B cell (primary cell): ENCODE data around the gene ABHD18. TPM values are rescaled to one million over a fixed set of nuclear protein-coding genes. Genes with fewer than 3 reads are reported as not detected.

Experiments
- ATAC-seq: fragments of 200-7000 bp; cut with Tn5 transposase; one replicate; pipeline ENCODE4 v1.10.0; 2021; ENCODE audit warnings: low read depth, mild to moderate bottlenecking, moderate number of reproducible peaks, moderate library complexity
- CTCF ChIA-PET: fragments of 350-600 bp; sonication (Branson Sonifier 250); formaldehyde crosslinking; loops from one replicate; lab custom pipeline; 2021; ENCODE audit warnings: antibody characterized with exemption, inconsistent platforms; lab: Charles Lee
- POLR2A ChIA-PET: fragments of 350-600 bp; sonication (Branson Sonifier 250); formaldehyde crosslinking; loops from one replicate; lab custom pipeline; 2021; ENCODE audit warnings: antibody characterized with exemption; lab: Charles Lee
- DNase-seq: peaks from one replicate; pipeline ENCODE4 v3.0.0; 2013
- H2AFZ ChIP-seq: 2 replicates; pipeline ENCODE4 v1.6.1; 2012; ENCODE audit warnings: mild to moderate bottlenecking, low read depth, low read length; ENCODE audit not compliant: insufficient read depth, poor library complexity, severe bottlenecking
- H3K27ac ChIP-seq, 2 donors: 1 replicate in 1 of 2; 2 replicates in 1 of 2; pipeline ENCODE4 v1.5.1; 2012 to 2013; ENCODE audit warnings: low read length in 2 of 2, mild to moderate bottlenecking in 2 of 2, moderate library complexity in 1 of 2
- H3K27me3 ChIP-seq, 4 experiments: fragments of 200-600 bp in 1 of 4; sonication (generic) in 1 of 4; replicated peaks in 1 of 4; 1 replicate in 2 of 4; 2 replicates in 2 of 4; pipeline versions ENCODE4 v1.6.1 to v1.7.0; 2013 to 2016; ENCODE audit warnings: low read length in 3 of 4, mild to moderate bottlenecking in 2 of 4, mixed read lengths in 1 of 4, moderate library complexity in 1 of 4; ENCODE audit not compliant: insufficient read depth in 4 of 4, control insufficient read depth in 3 of 4; ENCODE audit errors: control extremely low read depth in 1 of 4
- H3K36me3 ChIP-seq, 2 experiments: replicated peaks in 1 of 2; 1 replicate in 1 of 2; 2 replicates in 1 of 2; pipeline versions ENCODE4 v1.6.1 to v1.7.1; 2013; ENCODE audit warnings: low read length in 1 of 2; ENCODE audit not compliant: insufficient read depth in 2 of 2, control insufficient read depth in 1 of 2; ENCODE audit errors: control extremely low read depth in 1 of 2, extremely low read depth in 1 of 2
- H3K4me1 ChIP-seq, 2 donors: fragments of 200-600 bp in 1 of 2; sonication (generic) in 1 of 2; 1 replicate in 1 of 2; 2 replicates in 1 of 2; pipeline versions ENCODE4 v1.5.1 to v1.6.1; 2013 to 2017; ENCODE audit warnings: low read length in 2 of 2; ENCODE audit not compliant: control insufficient read depth in 2 of 2, insufficient read depth in 2 of 2
- H3K4me2 ChIP-seq: replicated peaks from 2 replicates; pipeline ENCODE3; 2012; ENCODE audit warnings: mild to moderate bottlenecking, low read depth, low read length; ENCODE audit not compliant: poor library complexity, severe bottlenecking
- H3K4me3 ChIP-seq, 5 experiments: fragments of 200-600 bp in 1 of 5; sonication (generic) in 1 of 5; 1 replicate in 3 of 5; 2 replicates in 2 of 5; pipeline versions ENCODE4 v1.5.1 to v1.7.0; 2011 to 2016; ENCODE audit warnings: low read length in 4 of 5, mild to moderate bottlenecking in 4 of 5, low read depth in 2 of 5, control low read depth in 1 of 5, moderate library complexity in 1 of 5; ENCODE audit not compliant: insufficient read depth in 1 of 5; ENCODE audit errors: control extremely low read depth in 1 of 5, extremely low read depth in 1 of 5
- H3K79me2 ChIP-seq: fragments of 200-600 bp; sonication (generic); one replicate; pipeline ENCODE4 v1.6.0; 2016; ENCODE audit warnings: low read length; ENCODE audit not compliant: control insufficient read depth, insufficient read depth
- H3K9ac ChIP-seq: fragments of 200-600 bp; sonication (generic); 2 replicates; pipeline ENCODE4 v1.6.1; 2017; ENCODE audit warnings: mild to moderate bottlenecking, low read length, moderate library complexity
- H3K9me3 ChIP-seq, 3 donors: one replicate each; pipeline versions ENCODE4 v1.6.1 to v1.7.1; 2013; ENCODE audit warnings: low read length in 2 of 3; ENCODE audit not compliant: control insufficient read depth in 2 of 3, insufficient read depth in 1 of 3; ENCODE audit errors: control extremely low read depth in 1 of 3
- H4K20me1 ChIP-seq: 2 replicates; pipeline ENCODE4 v1.6.0; 2012; ENCODE audit warnings: mild to moderate bottlenecking, low read length; ENCODE audit not compliant: insufficient read depth, control insufficient read depth, poor library complexity, severe bottlenecking
- H3K27ac Mint-ChIP-seq: one replicate; pipeline ENCODE4 v1.8.0; 2021; ENCODE audit warnings: mixed read lengths
- H3K27me3 Mint-ChIP-seq: one replicate; pipeline ENCODE4 v1.8.0; 2021; ENCODE audit warnings: mixed read lengths
- H3K4me1 Mint-ChIP-seq: one replicate; pipeline ENCODE4 v1.8.0; 2021; ENCODE audit warnings: mixed read lengths
- H3K4me3 Mint-ChIP-seq: one replicate; pipeline ENCODE4 v1.8.0; 2021; ENCODE audit warnings: mixed read lengths
- H3K9me3 Mint-ChIP-seq: one replicate; pipeline ENCODE4 v1.8.0; 2022; ENCODE audit warnings: mixed read lengths; ENCODE audit not compliant: insufficient read depth
- CTCF ChIP-seq: fragments of 200-600 bp; IDR thresholded peaks from one replicate; pipeline ENCODE4 v1.8.0; 2022; ENCODE audit warnings: antibody characterized with exemption, mild to moderate bottlenecking
- EZH2 ChIP-seq: IDR thresholded peaks from 2 replicates; pipeline ENCODE4 v1.6.1; 2012; ENCODE audit warnings: borderline replicate concordance, low read depth, mild to moderate bottlenecking, moderate library complexity, low read length; ENCODE audit not compliant: insufficient read depth, poor library complexity, severe bottlenecking
- WGBS: methylation state at CpG from one replicate; pipeline ENCODE4 v1.1.5; 2013; ENCODE audit warnings: missing lambda C conversion rate; ENCODE audit not compliant: insufficient coverage; 5-methylcytosine and 5-hydroxymethylcytosine counted together
- intact Hi-C: fragments of 100-400 bp; cut with micrococcal nuclease; formaldehyde crosslinking; loops from one replicate; pipeline ENCODE4 v1.10.0; 2022
- polyA plus RNA-seq: library from polyadenylated mRNA; depleted of rRNA; stranded (reverse); fragments of >200 nt; gene quantifications from 2 replicates; pipeline ENCODE4 v1.2.3, GENCODE V29; 2012
- total RNA-seq, 2 donors: library from RNA; stranded (reverse); fragments of 120-200 nt in 1 of 2; gene quantifications; 1 replicate in 1 of 2; 2 replicates in 1 of 2; pipeline versions ENCODE4 v1.2.3 to v1.2.4, GENCODE V29; 2013 to 2022

ABHD18 gene
- total and polyA plus RNA-seq, 2 donors (not counting 1 experiment from before 2014, with no cell fraction given), result 6.3 to 17.5 TPM

- H3K4me1 Mint-ChIP-seq, result no peaks in the 10 kb centered on the region
- no peak overlapping the region for H3K27ac ChIP-seq
- no peak for DNase-seq
- H3K4me3 ChIP-seq, result no peak overlapping the region
- no peak overlapping the region for H3K9ac ChIP-seq
- H3K9me3 ChIP-seq, result peaks cover 0 to 3% (median 0%) of the 10 kb centered on the region in 3 donors
- ChIA-PET POLR2A (no interaction called here), CTCF (no interaction called here)
- H3K9me3 Mint-ChIP-seq, result no peaks in the 10 kb centered on the region
- H3K4me1 ChIP-seq, result no peaks in the 10 kb centered on the region
- no peak overlapping the region for H3K4me3 Mint-ChIP-seq
- no peak for ATAC-seq
- no peak for TF ChIP-seq EZH2
- TF ChIP-seq CTCF, result no peak
- peaks cover 3% of the 10 kb centered on the region for H3K79me2 ChIP-seq
- H3K27ac Mint-ChIP-seq, result no peak overlapping the region
- no peaks in the 10 kb centered on the region for H3K27me3 Mint-ChIP-seq
- intact Hi-C loops, result no loop called here
- H3K27me3 ChIP-seq, result no peaks in the 10 kb centered on the region
- no CpG with 5 or more reads among the region's 2 CpGs for WGBS
- H4K20me1 ChIP-seq, result no peaks in the 10 kb centered on the region
- peaks cover 8 to 20% of the 10 kb centered on the region in 2 experiments for H3K36me3 ChIP-seq
- no peak overlapping the region for H2AFZ ChIP-seq
- no peak overlapping the region for H3K4me2 ChIP-seq
Measured at GRCh38 chr4:127982445-127982844, 17.2 kb downstream of the ABHD18 start.

- intact Hi-C loops, result loop anchor here (5.0 kb wide), 1 partner anchor 41 kb away; no protein-coding TSS in a partner anchor
- POLR2A ChIA-PET, result no interaction called here
Measured at GRCh38 chr4:127985989-127986388, 20.8 kb downstream of the ABHD18 start.

More at GRCh38 chr4:127985989-127986388, 20.8 kb downstream of the ABHD18 start:
- no CpG with 5 or more reads among the region's 1 CpG for WGBS
- no peak for ATAC-seq
- no peak overlapping the region for H3K4me2 ChIP-seq
- H3K4me3 ChIP-seq, result no peak overlapping the region
- no peak for TF ChIP-seq CTCF
- no peak for TF ChIP-seq EZH2
- CTCF ChIA-PET, result interaction anchor here (1.0 kb wide), 1 partner anchor 21 kb away, joined by 4 read pairs; the partner anchor contains the start of genes ABHD18 and MFSD8
- no peaks in the 10 kb centered on the region for H3K27me3 ChIP-seq
- no peak for DNase-seq
- no peak overlapping the region for H2AFZ ChIP-seq
- no peak overlapping the region for H3K27ac ChIP-seq
- no peaks in the 10 kb centered on the region for H3K4me1 ChIP-seq
- no peaks in the 10 kb centered on the region for H3K27me3 Mint-ChIP-seq
- H3K4me1 Mint-ChIP-seq, result no peaks in the 10 kb centered on the region
- no peaks in the 10 kb centered on the region for H3K9me3 Mint-ChIP-seq
- H3K36me3 ChIP-seq, result peaks cover 13 to 20% of the 10 kb centered on the region in 2 experiments
- H3K4me3 Mint-ChIP-seq, result no peak overlapping the region
- H3K9ac ChIP-seq, result no peak overlapping the region
- no peaks in the 10 kb centered on the region for H4K20me1 ChIP-seq
- H3K27ac Mint-ChIP-seq, result no peak overlapping the region
- H3K9me3 ChIP-seq, result no peaks in the 10 kb centered on the region
- H3K79me2 ChIP-seq, result no peaks in the 10 kb centered on the region
